HG02840 (cell line): ENCODE measurements around the gene APLP1.
"Not testable (repeated sequence)": the region's sequence is repeated elsewhere in the genome, so short reads cannot be mapped to it uniquely, and the experiment has no call there.

Experiments
- ATAC-seq: cut with Tn5 transposase; IDR thresholded peaks from one replicate; pipeline ENCODE4 v1.9.1; 2021; ENCODE audit warnings: mild to moderate bottlenecking, moderate library complexity, moderate number of reproducible peaks; ENCODE audit not compliant: unreplicated experiment, low FRiP score

The APLP1 gene

GRCh38 chr19:35868172-35868822 is at the start of gene APLP1:
TSS of gene APLP1 (plus strand) at chr19:35868574. CDS start at chr19:35868637, 63 bp downstream.
- ATAC-seq: no peak

DNA sequence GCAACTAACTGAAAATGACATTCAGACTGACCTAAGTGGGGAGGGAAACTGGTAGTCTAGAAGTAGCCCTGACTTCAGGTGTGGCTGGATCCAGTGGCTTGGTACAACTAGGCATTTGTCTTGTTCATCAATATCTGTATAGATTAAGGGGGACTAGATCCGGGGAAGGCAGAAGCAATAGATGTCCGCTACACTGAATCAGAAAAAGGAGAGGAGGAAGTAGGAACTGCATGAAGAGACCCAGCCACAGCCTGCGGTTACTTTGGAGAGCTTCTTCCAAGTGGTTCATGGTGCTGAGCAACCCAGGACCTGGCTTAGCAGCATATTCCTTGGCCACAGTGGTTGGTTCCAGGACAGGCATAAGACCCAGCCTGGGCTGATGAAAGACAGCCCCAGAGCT is 45.8 kb upstream of the APLP1 start:
- no peak for ATAC-seq

DNA sequence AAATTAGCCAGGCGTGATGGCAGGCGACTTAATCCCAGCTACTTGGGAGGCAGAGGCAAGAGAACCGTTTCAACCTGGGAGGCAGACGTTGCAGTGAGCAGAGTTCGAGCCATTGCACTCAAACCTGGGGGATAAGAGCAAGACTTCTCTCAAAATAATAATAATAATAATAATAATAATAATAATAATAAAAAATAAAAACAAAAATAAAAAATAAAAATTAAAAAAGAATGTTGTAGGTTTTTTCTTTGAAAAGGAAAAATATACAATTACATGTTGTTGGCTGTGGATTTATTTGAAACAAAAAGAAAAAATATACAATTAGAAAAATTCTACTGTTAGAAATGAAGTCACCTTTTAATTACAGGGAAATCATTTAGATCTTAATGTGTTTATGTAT is 44.2 kb upstream of the APLP1 start:
- ATAC-seq: no peak

GRCh38 chr19:35828692-35829301 is 39.6 kb upstream of the APLP1 start:
- ATAC-seq: no peak

DNA sequence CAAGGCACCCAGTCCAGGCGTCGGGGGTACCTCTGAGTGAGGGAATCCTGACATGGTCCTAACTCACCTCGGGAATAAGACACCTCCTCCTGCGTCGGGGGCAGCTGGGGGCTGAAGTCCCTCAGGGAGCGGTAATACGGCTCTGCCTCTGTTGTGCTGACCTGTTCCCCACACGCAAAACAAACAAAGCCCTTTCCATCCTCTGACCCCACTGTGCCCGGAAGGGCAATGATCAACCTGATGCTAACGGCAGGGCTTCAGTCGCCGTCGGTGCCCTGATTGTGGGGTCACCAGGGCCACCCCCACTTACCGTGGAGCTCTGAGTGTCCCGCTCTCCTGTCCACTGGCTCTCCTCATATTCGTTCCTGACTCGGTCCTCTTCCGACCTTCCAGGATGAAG is 37.4 kb upstream of the APLP1 start:
- no peak for ATAC-seq

- ATAC-seq: no peak
Measured at GRCh38 chr19:35832054-35832453, 36.3 kb upstream of the APLP1 start.

GRCh38 chr19:35833972-35834371 is 34.4 kb upstream of the APLP1 start:
- no peak for ATAC-seq

GRCh38 chr19:35836096-35836495 is 32.3 kb upstream of the APLP1 start:
- not testable (repeated sequence) for ATAC-seq

DNA sequence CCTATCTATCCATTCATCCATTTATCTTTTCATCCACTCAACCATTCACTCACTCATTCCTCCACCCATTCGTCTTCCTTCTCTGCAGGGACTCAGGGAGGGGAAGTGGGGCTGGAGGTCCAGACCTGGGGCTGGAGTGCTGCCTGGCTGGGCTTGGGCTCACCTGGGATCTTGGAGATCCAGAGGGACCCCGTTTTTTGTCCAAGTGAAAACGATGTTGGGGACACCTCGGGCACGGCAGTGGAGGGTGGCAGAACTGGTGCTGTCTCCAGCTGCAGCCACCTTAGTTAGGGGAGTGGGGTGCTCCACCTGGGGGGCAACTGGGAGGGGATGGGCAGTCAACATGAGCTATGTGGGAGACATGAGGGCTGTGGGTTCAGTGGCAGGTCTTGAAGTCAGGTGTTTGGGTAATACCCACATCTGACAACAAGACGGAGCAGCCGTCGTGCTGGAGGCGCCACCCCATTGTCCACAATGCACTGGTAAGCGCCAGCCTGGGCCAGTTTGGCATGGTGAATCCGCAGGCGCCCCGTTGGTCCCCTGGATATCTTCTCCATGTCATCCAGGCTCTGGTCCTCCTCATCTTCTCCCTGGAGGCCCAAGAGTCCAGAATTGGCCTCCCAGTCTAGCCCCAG is 26.3 kb upstream of the APLP1 start:
- no peak for ATAC-seq

GRCh38 chr19:35842666-35843272 is 25.6 kb upstream of the APLP1 start:
- no peak for ATAC-seq

GRCh38 chr19:35843676-35844481 is 24.5 kb upstream of the APLP1 start:
- no peak for ATAC-seq

DNA sequence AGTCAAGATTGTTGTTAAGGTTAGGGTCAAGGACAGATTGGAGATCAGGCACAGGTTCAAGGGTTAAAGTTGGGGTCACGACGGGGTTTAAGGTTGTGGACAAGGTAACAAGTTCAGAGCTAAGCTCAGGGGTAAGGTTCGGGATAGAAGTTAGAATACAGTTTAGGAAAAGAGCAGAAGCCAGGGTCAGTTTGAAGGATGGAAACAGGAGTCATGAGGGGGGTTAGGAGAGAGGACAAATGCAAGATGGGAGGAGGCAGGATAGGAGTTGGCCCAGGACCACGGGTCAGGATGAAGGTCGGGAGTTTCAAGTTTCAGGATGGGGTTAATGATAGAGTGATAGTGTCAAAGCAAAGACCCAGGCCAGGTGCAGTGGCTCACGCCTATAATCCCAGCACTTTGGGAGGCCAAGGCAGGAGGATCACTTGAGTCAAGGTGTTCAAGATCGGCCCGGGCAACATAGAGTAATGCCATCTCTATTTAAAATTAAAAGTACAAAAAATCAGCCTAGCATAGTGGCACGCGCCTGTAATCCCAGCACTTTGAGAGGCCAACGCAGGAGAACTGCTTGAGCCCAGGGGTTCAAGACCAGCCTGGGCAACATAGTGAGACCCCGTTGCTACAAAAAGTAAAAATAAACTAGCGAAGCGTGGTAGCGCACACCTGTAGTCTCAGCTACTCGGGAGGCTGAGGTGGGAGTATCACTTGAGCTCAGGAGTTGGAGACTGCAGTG is 23.7 kb upstream of the APLP1 start:
- ATAC-seq: no peak

GRCh38 chr19:35845215-35846037 is 22.9 kb upstream of the APLP1 start:
- no peak for ATAC-seq

GRCh38 chr19:35846038-35846668 is 22.2 kb upstream of the APLP1 start:
- no peak for ATAC-seq

- no peak for ATAC-seq
Measured at GRCh38 chr19:35847911-35848310, 20.5 kb upstream of the APLP1 start.

DNA sequence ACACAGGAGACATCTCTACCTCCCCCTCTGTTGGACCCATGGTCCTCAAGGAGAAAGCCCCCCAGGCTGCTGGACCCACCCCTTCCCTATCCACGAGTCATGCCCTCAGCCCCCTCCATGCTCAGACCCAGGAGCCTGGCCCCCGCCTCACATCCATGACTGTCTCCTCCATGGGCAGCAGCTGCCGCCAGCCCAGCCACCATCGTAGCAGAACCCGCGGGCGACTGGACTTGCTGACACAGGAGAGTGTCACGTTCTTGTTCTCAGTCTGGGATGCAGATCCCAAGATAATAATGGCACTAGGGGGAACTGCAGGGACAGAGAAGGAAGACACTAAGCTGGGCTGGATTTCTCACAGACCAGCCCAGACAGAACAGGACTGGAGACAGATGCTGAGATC is 19.9 kb upstream of the APLP1 start:
- no peak for ATAC-seq

DNA sequence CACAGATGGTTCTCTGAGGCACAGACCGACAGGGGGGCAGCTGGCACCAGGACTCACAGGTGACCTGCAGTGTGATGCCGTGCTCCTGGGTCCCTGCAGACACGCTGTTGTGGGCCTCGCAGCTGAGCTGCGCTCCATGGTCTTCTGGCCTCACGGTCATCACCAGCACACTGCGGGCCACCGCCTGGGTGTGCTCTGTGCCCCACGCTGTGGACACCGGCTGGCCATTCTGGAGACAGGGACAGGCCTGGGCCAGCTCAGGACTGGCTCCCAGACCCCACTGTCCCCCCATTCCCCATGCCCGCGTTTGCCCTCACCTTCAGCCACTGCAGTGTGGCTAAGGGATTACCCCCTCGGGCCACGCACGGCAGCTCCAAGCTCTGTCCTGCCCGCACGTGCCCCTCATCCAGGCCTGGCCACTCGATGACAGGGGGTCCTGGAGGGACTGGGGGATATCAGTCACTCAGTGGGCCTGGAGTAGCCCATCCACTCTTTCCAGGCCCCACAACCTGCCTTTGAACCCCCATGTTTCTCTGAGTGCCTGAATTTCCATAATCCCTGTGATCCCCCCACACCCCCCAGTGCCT is 19.4 kb upstream of the APLP1 start:
- no peak for ATAC-seq
